Measurements from ENCODE around the gene RNF125. TPM values are rescaled to one million over a fixed set of nuclear protein-coding genes. Genes with fewer than 3 reads are reported as not detected.

Gene RNF125
- total and polyA plus RNA-seq, 4 donors: 4.1 to 6.7 (median 5.9) TPM

- H3K36me3 ChIP-seq (ENCODE audit: control insufficient read depth, insufficient read depth, low read length): peaks cover 2% of the 10 kb centered on the region
- no peak for DNase-seq (ENCODE audit: low read depth in 4 of 6, low spot score in 6 of 6)
- H3K27me3 ChIP-seq (ENCODE audit: control insufficient read depth, insufficient read depth, low read length): no peaks in the 10 kb centered on the region
- no peak overlapping the region for H3K27ac ChIP-seq (ENCODE audit: low read depth, low read length)
- H3K9me3 ChIP-seq (ENCODE audit: control insufficient read depth, insufficient read depth, low read length): no peaks in the 10 kb centered on the region
- 23% methylated on average over 1 of the region's 7 CpGs for WGBS (ENCODE audit: insufficient coverage)
- H3K4me3 ChIP-seq (ENCODE audit: low read depth, low read length): no peak overlapping the region
- peaks cover 8% of the 10 kb centered on the region for H3K4me1 ChIP-seq (ENCODE audit: control insufficient read depth, insufficient read depth, low read length)
These were observed 76.7 kb downstream of the RNF125 start for GRCh38 chr18:32095192-32095899.

GRCh38 chr18:32095900-32096229, 77.2 kb downstream of the RNF125 start:
- DNase-seq (ENCODE audit: low read depth in 4 of 6, low spot score in 6 of 6): no peak
- Histone ChIP-seq H3K36me3 (ENCODE audit: control insufficient read depth, insufficient read depth, low read length) (peaks cover 5% of the 10 kb centered on the region), H3K27me3 (ENCODE audit: control insufficient read depth, insufficient read depth, low read length) (no peaks in the 10 kb centered on the region), H3K27ac (ENCODE audit: low read depth, low read length) (no peak overlapping the region), H3K4me3 (ENCODE audit: low read depth, low read length) (no peak overlapping the region), H3K4me1 (ENCODE audit: control insufficient read depth, insufficient read depth, low read length) (peaks cover 8% of the 10 kb centered on the region), H3K9me3 (ENCODE audit: control insufficient read depth, insufficient read depth, low read length) (no peaks in the 10 kb centered on the region)
- 27% methylated on average over 1 of the region's 4 CpGs for WGBS (ENCODE audit: insufficient coverage)

GRCh38 chr18:32096946-32097345, 78.3 kb downstream of the RNF125 start:
- no peak for DNase-seq (ENCODE audit: low read depth in 4 of 6, low spot score in 6 of 6)
- WGBS (ENCODE audit: insufficient coverage): no CpG with 5 or more reads among the region's 2 CpGs
- Histone ChIP-seq H3K4me1 (ENCODE audit: control insufficient read depth, insufficient read depth, low read length) (peaks cover 8% of the 10 kb centered on the region), H3K27me3 (ENCODE audit: control insufficient read depth, insufficient read depth, low read length) (no peaks in the 10 kb centered on the region), H3K27ac (ENCODE audit: low read depth, low read length) (no peak overlapping the region), H3K4me3 (ENCODE audit: low read depth, low read length) (no peak overlapping the region), H3K36me3 (ENCODE audit: control insufficient read depth, insufficient read depth, low read length) (peaks cover 5% of the 10 kb centered on the region), H3K9me3 (ENCODE audit: control insufficient read depth, insufficient read depth, low read length) (no peaks in the 10 kb centered on the region)

- Histone ChIP-seq H3K9me3 (ENCODE audit: control insufficient read depth, insufficient read depth, low read length) (no peaks in the 10 kb centered on the region), H3K27me3 (ENCODE audit: control insufficient read depth, insufficient read depth, low read length) (no peaks in the 10 kb centered on the region), H3K4me1 (ENCODE audit: control insufficient read depth, insufficient read depth, low read length) (no peaks in the 10 kb centered on the region), H3K36me3 (ENCODE audit: control insufficient read depth, insufficient read depth, low read length) (peaks cover 3% of the 10 kb centered on the region), H3K4me3 (ENCODE audit: low read depth, low read length) (no peak overlapping the region), H3K27ac (ENCODE audit: low read depth, low read length) (no peak overlapping the region)
- no peak for DNase-seq (ENCODE audit: low read depth in 4 of 6, low spot score in 6 of 6)
- WGBS (ENCODE audit: insufficient coverage): no CpG with 5 or more reads among the region's 2 CpGs
These were observed 85.9 kb downstream of the RNF125 start for GRCh38 chr18:32104516-32104915.

- Histone ChIP-seq H3K4me1 (ENCODE audit: control insufficient read depth, insufficient read depth, low read length) (no peaks in the 10 kb centered on the region), H3K27me3 (ENCODE audit: control insufficient read depth, insufficient read depth, low read length) (no peaks in the 10 kb centered on the region), H3K4me3 (ENCODE audit: low read depth, low read length) (no peak overlapping the region), H3K36me3 (ENCODE audit: control insufficient read depth, insufficient read depth, low read length) (no peaks in the 10 kb centered on the region), H3K9me3 (ENCODE audit: control insufficient read depth, insufficient read depth, low read length) (no peaks in the 10 kb centered on the region), H3K27ac (ENCODE audit: low read depth, low read length) (no peak overlapping the region)
- DNase-seq (ENCODE audit: low read depth in 4 of 6, low spot score in 6 of 6): no peak
- WGBS (ENCODE audit: insufficient coverage): no CpG with 5 or more reads among the region's 3 CpGs
These were observed 91.4 kb downstream of the RNF125 start for GRCh38 chr18:32110005-32110404.

GRCh38 chr18:32111706-32112105, 93.1 kb downstream of the RNF125 start:
- peaks cover 4% of the 10 kb centered on the region for H3K36me3 ChIP-seq (ENCODE audit: control insufficient read depth, insufficient read depth, low read length)
- WGBS (ENCODE audit: insufficient coverage): 78% methylated on average over 3 of the region's 3 CpGs
- no peaks in the 10 kb centered on the region for H3K9me3 ChIP-seq (ENCODE audit: control insufficient read depth, insufficient read depth, low read length)

GRCh38 chr18:32112826-32113225, 94.2 kb downstream of the RNF125 start:
- WGBS (ENCODE audit: insufficient coverage): 87% methylated on average over 3 of the region's 4 CpGs
- Histone ChIP-seq H3K27me3 (ENCODE audit: control insufficient read depth, insufficient read depth, low read length) (no peaks in the 10 kb centered on the region), H3K27ac (ENCODE audit: low read depth, low read length) (no peak overlapping the region), H3K4me1 (ENCODE audit: control insufficient read depth, insufficient read depth, low read length) (no peaks in the 10 kb centered on the region), H3K9me3 (ENCODE audit: control insufficient read depth, insufficient read depth, low read length) (no peaks in the 10 kb centered on the region), H3K4me3 (ENCODE audit: low read depth, low read length) (no peak overlapping the region), H3K36me3 (ENCODE audit: control insufficient read depth, insufficient read depth, low read length) (peaks cover 6% of the 10 kb centered on the region)
- DNase-seq (ENCODE audit: low read depth in 4 of 6, low spot score in 6 of 6): peak in 1 of 6 donors; percentile 62

More at GRCh38 chr18:32111706-32112105, 93.1 kb downstream of the RNF125 start:
- DNase-seq (ENCODE audit: low read depth in 4 of 6, low spot score in 6 of 6): no peak
- H3K27me3 ChIP-seq (ENCODE audit: control insufficient read depth, insufficient read depth, low read length): no peaks in the 10 kb centered on the region
- no peaks in the 10 kb centered on the region for H3K4me1 ChIP-seq (ENCODE audit: control insufficient read depth, insufficient read depth, low read length)
- no peak overlapping the region for H3K27ac ChIP-seq (ENCODE audit: low read depth, low read length)
- H3K4me3 ChIP-seq (ENCODE audit: low read depth, low read length): no peak overlapping the region

GRCh38 chr18:32114293-32114942, 95.8 kb downstream of the RNF125 start:
- H3K27ac ChIP-seq (ENCODE audit: low read depth, low read length): no peak overlapping the region
- no peak for DNase-seq (ENCODE audit: low read depth in 4 of 6, low spot score in 6 of 6)
- no peaks in the 10 kb centered on the region for H3K27me3 ChIP-seq (ENCODE audit: control insufficient read depth, insufficient read depth, low read length)
- H3K9me3 ChIP-seq (ENCODE audit: control insufficient read depth, insufficient read depth, low read length): no peaks in the 10 kb centered on the region
- no peaks in the 10 kb centered on the region for H3K4me1 ChIP-seq (ENCODE audit: control insufficient read depth, insufficient read depth, low read length)
- no peak overlapping the region for H3K4me3 ChIP-seq (ENCODE audit: low read depth, low read length)
- WGBS (ENCODE audit: insufficient coverage): no CpG with 5 or more reads among the region's 4 CpGs
- H3K36me3 ChIP-seq (ENCODE audit: control insufficient read depth, insufficient read depth, low read length): peaks cover 11% of the 10 kb centered on the region

- Histone ChIP-seq H3K9me3 (ENCODE audit: control insufficient read depth, insufficient read depth, low read length) (no peaks in the 10 kb centered on the region), H3K4me1 (ENCODE audit: control insufficient read depth, insufficient read depth, low read length) (no peaks in the 10 kb centered on the region), H3K4me3 (ENCODE audit: low read depth, low read length) (no peak overlapping the region), H3K36me3 (ENCODE audit: control insufficient read depth, insufficient read depth, low read length) (peaks cover 7% of the 10 kb centered on the region), H3K27ac (ENCODE audit: low read depth, low read length) (no peak overlapping the region), H3K27me3 (ENCODE audit: control insufficient read depth, insufficient read depth, low read length) (no peaks in the 10 kb centered on the region)
- no peak for DNase-seq (ENCODE audit: low read depth in 4 of 6, low spot score in 6 of 6)
- WGBS (ENCODE audit: insufficient coverage): 100% methylated on average over 2 of the region's 5 CpGs
These were observed 103.4 kb downstream of the RNF125 start for GRCh38 chr18:32122039-32122438.

Data from spinal cord (tissue), 10 donors.